AG09319 (cell line): ENCODE data around the gene FAM13A.
"Not testable (repeated sequence)": the region's sequence is repeated elsewhere in the genome, so short reads cannot be mapped to it uniquely, and the experiment has no call there.

ENCODE experiments used
- DNase-seq: peaks from one replicate; pipeline ENCODE4 v3.0.0-alpha.2; 2010; ENCODE audit warnings: low read depth; ENCODE audit errors: extremely low read depth
- CTCF ChIP-seq: IDR thresholded peaks from 2 replicates; pipeline ENCODE4 v1.5.1; 2011; ENCODE audit warnings: low read depth, mild to moderate bottlenecking, inconsistent platforms, low read length, moderate library complexity

The FAM13A gene

GRCh38 chr4:89023140-89023539 is 33.8 kb downstream of the FAM13A start:
- DNase-seq: no peak
- TF ChIP-seq CTCF: no peak

GRCh38 chr4:89022426-89023128 is 34.4 kb downstream of the FAM13A start:
- DNase-seq: no peak
- TF ChIP-seq CTCF: no peak

- DNase-seq: no peak
- no peak for TF ChIP-seq CTCF
Observed at GRCh38 chr4:89021684-89022083, 35.3 kb downstream of the FAM13A start.

GRCh38 chr4:89021062-89021461 is 35.9 kb downstream of the FAM13A start:
- TF ChIP-seq CTCF: no peak
- DNase-seq: no peak

- DNase-seq: not testable (repeated sequence)
Observed at GRCh38 chr4:89014897-89015296, 42.1 kb downstream of the FAM13A start.

GRCh38 chr4:89009761-89010369 is 47.1 kb downstream of the FAM13A start:
- DNase-seq: no peak
- TF ChIP-seq CTCF: no peak

GRCh38 chr4:89009115-89009514 is 47.9 kb downstream of the FAM13A start:
- no peak for TF ChIP-seq CTCF
- no peak for DNase-seq

- TF ChIP-seq CTCF: no peak
- no peak for DNase-seq
Observed at GRCh38 chr4:89008166-89008565, 48.8 kb downstream of the FAM13A start.
